NCI-H2107 treated with DMSO at 0.1 percent for 48 hours (cell line): ENCODE data around the gene ABCA2.

Experiments used
- DNase-seq: peaks from one replicate; lab custom pipeline; 2025; ENCODE audit not compliant: unreplicated experiment; lab: John Stamatoyannopoulos, UW

Gene ABCA2

GRCh38 chr9:137031904-137032640 lies 4.0 kb upstream of the ABCA2 start, which contains the start of gene FUT7:
FUT7 (minus strand) TSS chr9:137032088; CDS start chr9:137031991, 97 bp downstream.
- no peak for DNase-seq

- DNase-seq, result no peak
Observed at GRCh38 chr9:137030538-137031527, 2.8 kb upstream of the ABCA2 start.

- no peak for DNase-seq
Observed at GRCh38 chr9:137030006-137030405, 2.0 kb upstream of the ABCA2 start.

GRCh38 chr9:137029058-137029936 lies 1.3 kb upstream of the ABCA2 start:
- DNase-seq, result peak; percentile 35

- peak; percentile 58 for DNase-seq
Observed at GRCh38 chr9:137028263-137029057, 423 bp upstream of the ABCA2 start.

- DNase-seq, result peak; percentile 19
Observed at GRCh38 chr9:137026828-137027227, 1.2 kb downstream of the ABCA2 start.

GRCh38 chr9:137026384-137026783 lies 1.7 kb downstream of the ABCA2 start:
- no peak for DNase-seq

GRCh38 chr9:137025517-137025966 lies 2.5 kb downstream of the ABCA2 start:
- DNase-seq, result peak; percentile 93

- DNase-seq, result no peak
Observed at GRCh38 chr9:137023583-137023991, 4.5 kb downstream of the ABCA2 start.

GRCh38 chr9:137023157-137023556 lies 4.9 kb downstream of the ABCA2 start:
- DNase-seq, result no peak

- DNase-seq, result no peak
Observed at GRCh38 chr9:137022662-137023008, 5.4 kb downstream of the ABCA2 start.

- DNase-seq, result no peak
Observed at GRCh38 chr9:137021979-137022661, 5.9 kb downstream of the ABCA2 start.

GRCh38 chr9:137021568-137021978 lies 6.5 kb downstream of the ABCA2 start:
- no peak for DNase-seq

GRCh38 chr9:137020771-137021567 lies 7.1 kb downstream of the ABCA2 start:
- DNase-seq, result no peak

- no peak for DNase-seq
Observed at GRCh38 chr9:137019891-137020683, 8.0 kb downstream of the ABCA2 start.

- no peak for DNase-seq
Observed at GRCh38 chr9:137018761-137019559, 9.1 kb downstream of the ABCA2 start.
